Omental fat pad (tissue), 4 donors: Measurements from ENCODE around the gene ADK. TPM values are rescaled to one million over a fixed set of nuclear protein-coding genes. Genes with fewer than 3 reads are reported as not detected.
"Not testable (repeated sequence)": the region's sequence is repeated elsewhere in the genome, so short reads cannot be mapped to it uniquely, and the experiment has no call there.

Experiments used
- ATAC-seq: fragments of 150-250 bp; one replicate; pipeline ENCODE4 v1.9.1; 2016; ENCODE audit warnings: mild to moderate bottlenecking, moderate library complexity; ENCODE audit not compliant: low FRiP score
- DNase-seq: peaks from one replicate; pipeline ENCODE4 v3.0.0-alpha.2; 2019; ENCODE audit warnings: low spot score
- CTCF ChIP-seq, 3 donors: fragments of 450-650 bp; IDR thresholded peaks; one replicate each; pipeline ENCODE4 v1.5.1; 2016 to 2017; ENCODE audit warnings: antibody characterized with exemption in 3 of 3, mild to moderate bottlenecking in 3 of 3, moderate library complexity in 2 of 3
- total RNA-seq, 4 donors: library from RNA; depleted of rRNA; stranded (reverse); fragments of >200 nt; gene quantifications; one replicate each; pipeline ENCODE4 v1.1.0, GENCODE V29; 2016

The ADK gene
- total RNA-seq, 4 donors from 2014 or later, result 19.4 to 23.3 (median 22.0) TPM

GRCh38 chr10:74293686-74294371 is 142.8 kb downstream of the ADK start:
- ATAC-seq, result peak; percentile 32
- no peak for TF ChIP-seq CTCF (IDR thresholded peaks at IDR 0.05)
- DNase-seq, result no peak

- no peak for ATAC-seq
- TF ChIP-seq CTCF (IDR thresholded peaks at IDR 0.05), result no peak
- no peak for DNase-seq
Observed at GRCh38 chr10:74297389-74298080, 146.5 kb downstream of the ADK start.

GRCh38 chr10:74300074-74300621 is 149.1 kb downstream of the ADK start:
- not testable (repeated sequence) for DNase-seq, ATAC-seq

- no peak for DNase-seq
- no peak for ATAC-seq
- TF ChIP-seq CTCF (IDR thresholded peaks at IDR 0.05), result no peak
Observed at GRCh38 chr10:74300666-74301065, 149.6 kb downstream of the ADK start.

GRCh38 chr10:74305730-74306129 is 154.7 kb downstream of the ADK start:
- DNase-seq (no peak), ATAC-seq (no peak)
- no peak for TF ChIP-seq CTCF (IDR thresholded peaks at IDR 0.05)

GRCh38 chr10:74306227-74306982 is 155.4 kb downstream of the ADK start:
- TF ChIP-seq CTCF (IDR thresholded peaks at IDR 0.05), result no peak
- ATAC-seq (no peak), DNase-seq (no peak)

GRCh38 chr10:74307061-74307651 is 156.1 kb downstream of the ADK start:
- no peak for ATAC-seq
- TF ChIP-seq CTCF (IDR thresholded peaks at IDR 0.05), result no peak
- DNase-seq, result no peak
